B cell (primary cell): ENCODE results near the gene SLC25A4.

Experiments used
- CTCF ChIP-seq: fragments of 200-600 bp; IDR thresholded peaks from one replicate; pipeline ENCODE4 v1.8.0; 2022; ENCODE audit warnings: antibody characterized with exemption, mild to moderate bottlenecking
- EZH2 ChIP-seq: IDR thresholded peaks from 2 replicates; pipeline ENCODE4 v1.6.1; 2012; ENCODE audit warnings: borderline replicate concordance, low read depth, mild to moderate bottlenecking, moderate library complexity, low read length; ENCODE audit not compliant: insufficient read depth, poor library complexity, severe bottlenecking

GRCh38 chr4:185196437-185196836 lies 53.4 kb downstream of the SLC25A4 start:
- TF ChIP-seq CTCF (no peak), EZH2 (no peak)
